HCEC 1CT (cell line): ENCODE measurements around the gene FGD5.

Experiments used
- DNase-seq: peaks from one replicate; pipeline ENCODE4 v3.0.0-alpha.2; 2017

The FGD5 gene

DNA sequence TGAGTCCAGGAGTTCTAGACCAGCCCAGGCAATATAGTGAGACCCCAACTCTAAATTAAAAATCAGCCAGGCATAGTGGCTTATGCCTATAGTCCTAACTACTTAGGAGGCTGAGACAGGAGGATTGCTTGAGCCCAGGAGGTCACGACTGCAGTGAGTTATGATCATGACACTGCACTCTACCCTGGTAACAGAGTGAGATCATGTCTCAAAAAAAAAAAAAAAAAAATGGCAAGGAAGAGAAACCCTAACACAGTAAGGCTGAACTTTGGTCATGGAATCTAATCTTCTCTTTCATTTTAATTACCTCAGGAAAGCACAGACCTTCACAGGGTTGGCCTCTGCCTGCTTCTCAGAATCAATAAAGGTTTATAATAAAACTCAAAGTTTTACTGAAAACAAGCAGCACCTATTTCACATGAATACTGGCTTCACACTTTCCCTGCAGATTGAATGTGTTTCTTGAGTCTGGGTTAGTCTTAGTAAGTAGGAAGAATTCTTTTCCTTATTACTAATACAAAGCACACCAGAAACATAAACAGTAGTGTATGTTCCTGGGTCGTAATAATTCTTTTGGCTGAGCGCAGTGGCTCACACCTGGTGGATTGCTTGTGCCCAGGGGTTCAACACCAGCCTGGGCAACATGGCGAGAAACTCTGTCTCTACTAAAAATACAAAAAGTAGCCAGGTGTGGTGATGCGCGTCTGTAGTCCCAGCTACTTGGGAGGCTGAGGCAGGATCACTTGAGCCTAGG lies 117.0 kb downstream of the FGD5 start:
- DNase-seq = no peak

DNA sequence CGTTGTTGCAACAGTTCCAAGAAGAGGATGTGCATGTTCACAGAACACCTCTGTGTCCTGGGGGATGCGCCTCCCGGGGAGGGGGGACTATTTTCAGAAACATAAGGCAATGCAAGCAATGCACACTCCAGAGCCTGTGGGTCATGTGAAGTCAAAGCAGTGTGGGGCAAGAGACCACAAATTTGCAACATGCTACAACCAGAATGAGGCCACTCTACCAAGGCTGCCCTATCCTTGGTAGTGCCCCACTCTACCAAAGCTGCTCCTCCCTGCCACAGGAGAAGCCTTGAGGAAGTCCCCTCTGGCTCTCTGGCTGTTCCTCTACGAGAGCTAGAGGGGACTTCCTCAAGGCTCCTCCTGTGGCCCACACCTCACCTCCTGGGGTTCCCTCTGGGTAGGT lies 120.2 kb downstream of the FGD5 start:
- DNase-seq = no peak

GRCh38 chr3:14941871-14942270 lies 123.1 kb downstream of the FGD5 start:
- DNase-seq = no peak

DNA sequence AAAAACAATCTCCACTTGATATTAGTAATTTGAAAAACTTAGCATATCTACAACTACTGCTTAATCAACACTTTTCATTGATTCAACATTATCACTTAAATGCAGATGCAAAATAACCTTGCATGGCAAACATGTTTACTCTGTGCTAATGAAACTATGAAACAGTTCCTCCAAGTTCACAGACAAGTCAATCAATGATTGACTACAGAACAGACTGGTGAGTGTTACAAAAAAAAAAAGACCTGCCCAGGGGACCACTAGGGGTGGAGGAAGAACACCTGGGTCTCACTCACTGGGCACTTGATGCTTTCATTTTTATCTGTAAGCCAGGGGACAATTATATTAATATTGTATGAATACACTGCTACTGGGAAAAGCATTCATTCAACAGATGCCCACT lies 124.3 kb downstream of the FGD5 start:
- no peak for DNase-seq

DNA sequence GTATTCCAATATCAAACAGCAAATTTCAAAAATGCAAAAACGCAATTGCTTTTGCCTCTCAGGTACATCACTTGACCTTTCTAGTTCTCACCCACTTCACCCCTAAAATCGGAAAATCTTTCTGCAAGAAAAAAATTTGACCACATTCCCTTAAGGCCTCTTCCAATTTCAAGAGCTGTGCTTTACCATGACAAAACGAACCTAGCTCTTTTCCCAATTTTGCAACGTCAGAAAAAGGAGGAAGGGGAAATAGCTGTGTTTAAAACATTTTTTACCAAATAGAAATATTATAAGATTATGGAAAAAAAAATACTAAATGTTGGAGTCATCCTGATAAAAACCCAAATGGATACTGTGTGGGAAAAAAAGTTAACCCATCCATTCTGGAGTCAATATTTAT lies 127.5 kb downstream of the FGD5 start:
- DNase-seq = no peak

- DNase-seq = no peak
Observed at GRCh38 chr3:14946739-14947099, 128.0 kb downstream of the FGD5 start.

DNA sequence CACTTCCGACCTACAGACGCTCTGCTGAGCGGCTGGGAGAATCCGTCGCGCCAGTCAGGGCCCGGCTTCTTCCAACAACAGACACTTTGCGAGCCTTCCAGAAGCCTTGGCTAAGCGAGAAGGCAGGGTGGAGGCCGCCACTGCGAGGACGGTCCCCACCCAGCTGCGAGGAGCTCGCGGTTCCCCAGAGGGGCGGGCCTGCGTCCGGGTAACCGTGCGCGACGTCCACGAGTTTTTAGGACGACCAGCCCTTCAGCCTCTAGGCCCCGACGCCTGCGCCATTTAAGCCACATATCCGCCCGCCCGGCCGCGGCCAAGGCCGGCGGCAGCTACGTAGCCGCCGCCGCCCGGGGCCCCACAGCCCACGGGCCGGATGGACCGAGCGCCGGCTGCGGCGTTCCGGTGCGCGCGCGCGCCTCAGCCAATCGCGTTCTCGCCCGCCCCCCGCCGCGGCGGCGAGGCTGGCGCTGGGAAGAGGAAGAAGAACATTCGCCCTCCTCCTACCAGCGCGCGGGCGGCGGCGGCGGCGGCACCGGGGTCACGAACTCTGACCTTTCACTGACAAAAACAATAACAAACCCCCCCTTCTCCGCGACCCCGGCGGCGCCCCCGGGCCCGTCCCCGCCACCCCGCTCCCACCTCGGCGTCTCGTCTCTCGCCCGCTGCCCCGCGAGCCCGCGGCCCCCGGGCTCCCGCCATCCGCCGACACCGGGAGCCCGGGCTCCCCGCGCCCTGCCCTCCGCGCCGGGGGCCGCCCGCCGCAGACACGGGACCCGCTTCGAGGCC lies 128.5 kb downstream of the FGD5 start, which contains the start of gene NR2C2:
NR2C2 (plus strand) TSS at position 484 of the 786 bp plus-strand sequence. CDS start 56,332 bp downstream, outside the sequence.
- peak; percentile 79 for DNase-seq

DNA sequence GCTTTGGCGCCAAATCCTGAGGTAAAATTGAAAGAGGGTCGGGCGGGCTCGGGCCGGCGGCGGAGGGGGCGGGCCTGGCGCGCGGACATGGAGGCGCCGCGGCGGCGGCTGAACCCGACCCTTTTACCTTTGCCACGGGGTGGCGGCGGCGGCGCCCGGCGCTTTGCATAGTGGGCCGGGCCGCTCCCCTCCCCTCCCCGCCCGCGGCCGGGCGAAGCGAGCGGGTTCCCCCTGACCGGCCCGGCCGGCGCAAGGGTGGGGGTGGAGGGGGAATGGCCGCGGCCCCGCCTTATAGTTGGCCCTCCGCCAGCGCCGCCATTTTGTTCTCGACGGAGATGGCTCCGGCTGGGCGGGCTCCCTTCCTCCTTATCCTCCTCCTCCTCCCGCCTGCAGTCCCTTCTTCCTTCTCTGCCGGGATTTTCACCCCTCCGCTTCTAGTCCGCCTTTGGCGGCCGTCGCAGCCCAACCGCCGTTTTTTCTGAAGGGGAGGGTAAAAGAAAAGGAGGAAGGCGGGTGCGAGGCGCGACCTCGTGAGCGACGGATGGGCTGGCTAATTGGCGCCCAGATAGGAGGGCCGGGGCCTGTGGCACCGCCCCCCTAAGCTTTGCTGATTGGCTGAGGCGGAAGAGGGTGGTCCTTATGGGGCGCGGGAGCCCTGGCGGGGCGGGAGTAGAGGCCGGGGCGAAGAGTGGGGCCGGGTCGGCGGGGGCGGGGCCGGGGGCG lies 129.3 kb downstream of the FGD5 start:
- DNase-seq = peak; percentile 96

DNA sequence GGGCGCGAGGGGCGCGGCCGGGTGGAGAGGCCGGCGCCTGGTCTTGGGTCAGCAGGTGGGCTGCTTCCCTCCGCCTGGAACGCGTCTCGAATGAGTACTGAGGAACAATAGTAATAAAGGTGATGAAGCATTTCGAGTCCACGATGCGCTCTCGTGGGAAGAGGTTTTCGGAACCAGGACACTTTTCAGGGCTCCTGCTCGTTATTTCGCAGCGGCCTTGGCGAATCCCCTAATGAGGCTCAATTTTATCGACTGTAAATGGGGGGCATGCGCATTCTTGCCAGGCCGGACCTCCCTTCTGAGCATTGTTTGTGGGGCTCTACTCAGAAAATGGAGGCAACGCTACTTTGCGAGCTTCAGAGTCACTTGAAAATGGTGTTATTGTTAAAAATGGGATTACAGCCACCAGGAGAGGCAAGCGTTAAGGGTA lies 129.9 kb downstream of the FGD5 start:
- DNase-seq = no peak

DNA sequence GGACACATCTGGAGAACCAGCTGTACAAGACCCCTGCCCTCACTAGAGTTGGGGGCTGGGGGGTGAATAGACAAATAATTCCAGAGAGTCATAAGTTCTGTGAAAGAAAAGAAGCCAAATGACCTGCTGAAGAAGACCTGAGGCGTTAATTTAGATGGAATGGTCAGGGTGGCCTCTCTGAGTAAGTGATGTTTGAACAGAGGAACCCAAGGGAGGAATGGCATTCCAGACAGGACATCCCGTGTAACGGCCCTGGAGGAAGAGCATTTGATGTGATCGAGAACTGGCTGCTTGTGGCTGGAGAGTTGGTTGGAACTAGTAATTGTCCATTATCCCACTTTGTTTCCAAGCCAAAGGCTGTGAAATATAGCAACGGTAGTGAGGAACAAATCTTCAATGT lies 130.4 kb downstream of the FGD5 start:
- no peak for DNase-seq

DNA sequence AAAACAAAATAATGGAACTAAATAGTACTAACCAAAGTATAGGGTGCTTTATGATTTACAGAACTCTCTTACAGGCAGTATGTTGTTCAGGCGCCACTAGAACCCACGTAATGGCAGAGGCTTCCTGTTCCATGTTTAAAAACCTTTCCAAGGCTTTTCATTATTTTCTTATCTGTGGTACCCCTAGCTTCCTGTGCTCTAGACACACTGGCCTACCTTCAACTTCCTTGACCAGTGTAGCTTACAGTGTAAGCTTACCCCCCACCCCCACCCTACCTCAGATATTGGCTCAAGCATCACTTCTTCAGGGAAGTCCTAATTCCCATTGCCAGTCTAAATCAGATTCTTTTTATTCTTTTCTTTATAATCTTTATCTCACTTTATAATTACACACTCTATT lies 131.5 kb downstream of the FGD5 start:
- DNase-seq = no peak

DNA sequence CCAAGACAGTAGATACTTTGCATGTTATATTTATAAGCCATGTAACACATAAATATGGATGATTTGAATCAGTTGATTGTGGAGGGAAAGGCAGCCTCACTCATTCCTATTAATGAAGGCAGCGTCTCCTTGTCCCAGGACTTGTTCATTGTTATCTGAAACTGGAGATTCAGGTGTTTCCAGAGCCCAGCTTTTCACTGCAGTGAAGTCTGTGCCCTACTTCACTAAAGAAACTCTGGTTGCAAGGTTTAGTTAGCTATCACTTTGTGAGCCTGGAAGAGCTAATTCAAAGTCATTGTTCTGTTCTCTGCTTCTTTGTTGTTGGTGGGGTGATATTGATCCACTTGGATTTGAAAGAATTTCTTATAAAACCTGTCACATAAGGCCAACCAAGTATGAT lies 138.4 kb downstream of the FGD5 start:
- DNase-seq = no peak

GRCh38 chr3:14957925-14958324 lies 139.2 kb downstream of the FGD5 start:
- no peak for DNase-seq

- DNase-seq = no peak
Observed at GRCh38 chr3:14959359-14959943, 140.7 kb downstream of the FGD5 start.

DNA sequence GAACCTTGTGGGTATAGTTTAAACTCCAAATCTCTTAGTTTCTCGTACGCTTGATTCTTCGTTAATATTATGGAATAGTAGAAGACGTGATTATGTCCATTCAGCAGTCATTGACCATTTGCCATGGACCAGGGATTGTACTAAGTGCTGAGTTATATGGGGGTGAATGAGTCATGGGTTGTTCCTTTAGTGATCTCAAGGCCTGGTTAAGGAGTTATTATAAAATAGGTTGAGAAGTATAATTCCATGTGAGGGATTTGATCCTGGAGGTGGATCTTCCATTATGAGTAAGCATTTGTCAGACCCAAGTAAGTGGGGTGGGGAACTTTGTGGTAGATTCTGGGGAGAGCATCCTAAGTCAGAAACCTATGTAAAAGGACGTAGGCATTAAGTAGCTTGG lies 144.0 kb downstream of the FGD5 start:
- peak; percentile 86 for DNase-seq

- DNase-seq = no peak
Observed at GRCh38 chr3:14967285-14967684, 148.5 kb downstream of the FGD5 start.

DNA sequence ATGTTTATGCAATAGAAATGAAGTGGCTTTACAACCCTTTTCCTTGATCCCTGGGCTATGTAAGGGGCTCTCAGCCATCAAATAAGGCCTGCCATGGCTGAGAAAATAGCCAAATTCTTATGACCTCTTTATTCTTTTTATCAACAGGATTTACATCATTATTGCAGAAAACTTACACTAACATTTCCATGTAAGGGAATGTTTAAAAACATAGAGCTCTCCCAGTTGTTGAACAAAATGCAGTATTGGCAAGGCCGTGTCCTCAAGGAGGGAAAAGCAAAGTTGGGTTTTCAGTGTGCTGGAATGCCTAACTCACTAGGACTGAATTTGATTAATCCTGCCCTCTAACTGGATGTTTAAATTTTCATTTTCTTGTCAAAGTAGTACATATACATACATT lies 150.9 kb downstream of the FGD5 start:
- no peak for DNase-seq

DNA sequence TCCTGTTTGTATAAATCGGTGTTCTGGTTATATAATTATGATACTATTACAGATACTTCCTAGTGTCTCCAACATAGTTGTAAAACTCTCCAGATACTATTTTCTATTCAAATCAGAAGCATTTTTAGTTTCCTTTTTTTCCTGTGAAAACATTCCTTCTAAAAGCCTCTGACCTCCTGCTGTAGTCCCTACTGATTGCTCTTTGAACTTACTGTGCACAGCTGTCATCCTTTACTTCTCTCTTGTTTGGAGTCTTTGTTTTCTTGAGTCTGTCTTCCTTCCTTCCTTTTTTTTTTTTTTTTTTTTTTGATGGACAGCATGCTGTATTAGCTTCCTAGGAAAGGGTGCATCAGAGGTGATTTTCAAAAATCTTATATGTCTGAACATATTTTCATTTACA lies 157.6 kb downstream of the FGD5 start:
- no peak for DNase-seq

DNA sequence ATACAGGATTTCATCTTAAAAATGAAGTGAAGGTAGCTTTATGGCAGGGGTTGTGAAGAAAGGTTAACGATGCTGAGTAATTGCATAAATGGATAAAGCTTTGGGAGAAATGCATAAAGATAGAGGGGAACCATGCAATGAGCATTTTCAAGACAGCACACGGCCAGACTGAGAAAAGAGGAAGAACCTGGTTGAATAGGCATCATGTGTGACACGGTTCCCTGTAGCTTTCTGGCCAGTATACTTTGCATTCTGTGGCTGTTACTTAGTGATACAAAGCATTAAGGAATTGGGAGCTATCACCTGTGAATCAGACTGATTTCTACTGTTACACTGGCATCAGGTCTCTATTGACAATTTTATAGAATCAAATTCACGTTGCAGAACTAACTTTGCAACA lies 161.9 kb downstream of the FGD5 start:
- DNase-seq = no peak
